GM19324 (cell line): ENCODE measurements around the gene TMEM45A.
"Not testable (repeated sequence)": the region's sequence is repeated elsewhere in the genome, so short reads cannot be mapped to it uniquely, and the experiment has no call there.

Experiments
- ATAC-seq: cut with Tn5 transposase; IDR thresholded peaks from one replicate; pipeline ENCODE4 v1.9.1; 2021; ENCODE audit warnings: mild to moderate bottlenecking, moderate library complexity; ENCODE audit not compliant: unreplicated experiment, low FRiP score

TMEM45A gene, protein sequence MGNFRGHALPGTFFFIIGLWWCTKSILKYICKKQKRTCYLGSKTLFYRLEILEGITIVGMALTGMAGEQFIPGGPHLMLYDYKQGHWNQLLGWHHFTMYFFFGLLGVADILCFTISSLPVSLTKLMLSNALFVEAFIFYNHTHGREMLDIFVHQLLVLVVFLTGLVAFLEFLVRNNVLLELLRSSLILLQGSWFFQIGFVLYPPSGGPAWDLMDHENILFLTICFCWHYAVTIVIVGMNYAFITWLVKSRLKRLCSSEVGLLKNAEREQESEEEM

DNA sequence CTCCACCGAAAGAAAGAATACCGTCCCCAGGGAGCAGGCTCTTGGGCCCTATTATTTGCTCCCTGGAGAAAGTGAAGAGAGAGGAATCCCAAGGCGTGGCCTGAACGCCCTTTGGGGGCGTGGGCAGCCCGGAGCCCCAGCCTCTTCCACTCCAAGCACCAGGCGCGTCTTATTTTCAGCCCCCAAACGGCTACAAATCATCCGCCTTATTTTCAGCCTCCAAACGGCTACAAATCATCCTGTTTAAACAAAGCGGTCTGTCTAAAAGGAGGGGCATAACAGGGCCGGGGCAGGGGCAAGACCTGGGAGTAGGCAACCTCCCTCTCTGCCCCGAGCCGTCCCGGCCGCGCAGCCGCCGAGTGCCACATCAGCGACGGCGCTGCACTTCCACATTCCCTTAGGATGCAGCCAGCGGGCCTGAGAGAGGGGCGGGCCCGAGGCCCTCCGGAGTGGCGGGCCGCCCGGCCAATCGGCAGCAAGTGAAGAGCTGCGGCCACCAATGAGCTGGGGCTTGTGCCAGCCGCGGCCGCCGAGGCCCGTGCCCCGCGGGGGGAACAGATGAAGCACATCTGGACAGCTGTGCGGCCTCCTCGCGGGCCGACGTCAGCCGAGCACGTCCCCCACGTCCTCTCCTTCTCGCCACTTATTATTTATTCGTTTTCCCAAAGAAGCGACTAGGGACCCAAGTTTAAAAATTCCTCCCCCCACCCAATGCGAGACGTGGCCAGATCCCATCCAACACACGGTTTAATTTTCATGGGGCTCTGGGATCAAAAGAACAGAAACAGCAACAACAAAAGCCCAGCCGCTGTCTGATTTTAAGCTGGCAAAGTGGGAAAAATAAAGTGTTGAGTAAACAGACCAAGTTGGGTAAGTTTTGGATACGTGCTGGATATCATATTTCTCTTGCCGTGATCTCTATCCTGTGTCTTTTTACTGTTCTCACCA is at the start of gene TMEM45A:
Gene TMEM45A, plus strand, starts transcription at position 561 of the 948 bp plus-strand sequence. CDS start 62,593 bp downstream, outside the sequence.
- ATAC-seq: peak; percentile 99

DNA sequence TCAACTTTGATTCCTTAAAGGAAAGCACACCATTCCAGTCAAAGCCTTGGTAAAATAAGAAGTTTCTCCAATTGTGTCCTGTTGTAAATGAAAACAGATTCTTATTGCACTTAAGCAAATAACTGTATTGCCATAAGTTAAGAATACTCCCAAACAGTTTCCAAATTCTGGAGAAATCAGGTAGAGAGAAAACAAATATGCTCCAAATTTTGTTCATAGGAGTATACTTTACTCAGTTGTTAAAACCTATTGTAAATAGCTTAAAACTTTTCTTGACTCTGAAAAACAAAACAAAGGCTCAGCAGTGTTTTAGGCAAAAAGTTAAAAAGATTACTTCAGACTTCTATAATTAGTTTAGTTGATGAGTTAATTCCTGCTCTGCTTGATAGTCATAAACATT is 48.7 kb upstream of the TMEM45A start:
- ATAC-seq: no peak

DNA sequence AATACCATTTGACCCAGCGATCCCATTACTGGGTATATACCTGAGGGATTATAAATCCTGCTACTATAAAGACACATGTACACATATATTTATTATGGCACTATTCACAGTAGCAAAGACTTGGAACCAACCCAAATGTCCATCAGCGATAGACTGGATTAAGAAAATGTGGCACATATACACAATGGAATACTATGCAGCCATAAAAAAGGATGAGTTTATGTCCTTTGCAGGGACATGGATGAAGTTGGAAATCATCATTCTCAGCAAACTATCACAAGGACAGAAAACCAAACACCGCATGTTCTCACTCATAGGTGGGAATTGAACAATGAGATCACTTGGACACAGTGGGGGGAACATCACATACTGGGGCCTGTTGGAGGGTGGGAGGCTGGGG is 45.4 kb upstream of the TMEM45A start:
- ATAC-seq: not testable (repeated sequence)

DNA sequence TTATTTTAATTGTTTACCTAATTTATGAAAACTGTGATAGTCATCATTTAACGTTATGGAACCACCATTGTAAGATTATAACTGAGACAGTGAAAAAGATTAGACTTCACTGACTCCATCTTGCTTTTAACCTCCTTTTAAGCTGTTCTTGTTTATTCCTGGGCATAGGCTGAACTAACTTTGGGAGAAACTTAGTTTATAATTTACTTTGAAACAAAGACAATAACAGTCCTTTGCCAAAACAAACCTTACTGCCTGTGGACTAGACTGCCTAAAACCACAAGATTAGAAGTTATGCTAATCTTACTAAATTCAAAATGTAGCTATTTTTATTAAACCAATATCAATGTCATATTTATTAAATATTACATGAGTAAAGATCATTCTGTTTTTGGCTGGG is 44.3 kb upstream of the TMEM45A start:
- ATAC-seq: no peak

DNA sequence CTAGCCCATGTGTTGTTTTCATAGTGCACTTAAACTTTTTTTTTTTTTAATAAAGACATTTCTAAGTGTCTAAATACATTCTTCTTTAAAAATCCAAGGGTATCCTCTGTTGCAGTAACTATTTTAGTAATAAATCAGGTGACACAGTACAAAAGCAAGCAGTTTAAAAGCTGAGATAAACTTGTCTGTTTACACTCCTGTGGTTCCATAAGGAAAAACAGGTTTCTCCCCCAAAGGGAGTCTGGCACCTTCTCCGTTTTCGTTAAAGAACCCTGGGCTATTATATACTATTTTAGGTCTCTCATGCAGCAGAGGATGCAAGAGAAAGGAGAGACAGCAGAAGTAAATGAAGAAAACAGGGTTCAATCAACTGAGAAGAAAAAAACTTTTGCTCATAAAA is 43.2 kb upstream of the TMEM45A start:
- no peak for ATAC-seq

DNA sequence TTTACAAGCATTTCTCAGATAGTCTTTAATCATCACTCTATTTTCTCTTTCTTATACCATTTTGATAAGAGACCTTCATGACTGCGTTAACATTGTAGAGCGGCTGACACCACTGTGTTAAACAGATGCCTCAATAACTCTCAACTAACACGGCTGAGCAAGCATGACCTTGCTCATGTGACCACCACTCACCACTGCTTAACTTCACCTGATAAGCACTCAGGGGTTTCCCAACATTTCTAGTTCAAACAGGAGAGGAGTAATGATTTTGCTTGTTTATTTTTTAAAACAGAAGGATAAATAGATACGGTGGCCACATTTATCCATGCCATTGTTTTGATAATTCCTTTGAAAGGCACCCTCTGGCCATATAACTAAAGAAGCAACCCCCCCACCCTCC is 37.7 kb upstream of the TMEM45A start:
- ATAC-seq: no peak

DNA sequence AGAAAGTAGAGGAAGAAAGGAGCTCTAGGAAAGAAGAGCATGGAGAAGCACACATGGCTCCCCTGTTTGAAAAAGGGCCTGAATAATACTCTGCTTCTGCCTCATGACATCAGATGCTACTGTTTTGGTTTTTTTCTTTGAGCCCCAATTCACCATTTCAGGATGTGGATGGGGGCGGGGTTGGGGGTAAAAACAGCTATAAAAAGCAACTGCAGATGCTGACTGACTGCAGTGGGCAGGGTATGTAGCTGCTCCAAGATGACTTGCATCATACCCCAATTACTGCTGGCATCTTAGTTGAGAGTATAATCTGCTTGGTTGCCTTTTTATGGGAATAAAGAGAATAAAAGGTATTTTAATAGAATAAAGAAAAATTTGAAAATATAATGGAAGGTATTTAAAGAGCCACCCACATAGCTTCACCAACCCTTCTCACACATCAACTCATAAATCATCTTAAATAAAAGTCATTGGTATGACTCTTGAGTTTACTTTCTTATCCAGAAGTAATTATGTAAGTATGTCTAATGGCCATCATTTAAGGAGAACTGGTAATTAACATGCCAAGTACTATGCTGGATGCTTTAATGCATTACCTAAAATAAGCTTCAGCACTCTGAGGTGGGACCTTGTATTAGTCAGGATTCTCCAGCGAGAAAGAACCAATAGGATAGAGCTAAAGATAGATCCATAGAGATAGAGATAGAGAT is 36.4 kb upstream of the TMEM45A start:
- no peak for ATAC-seq

DNA sequence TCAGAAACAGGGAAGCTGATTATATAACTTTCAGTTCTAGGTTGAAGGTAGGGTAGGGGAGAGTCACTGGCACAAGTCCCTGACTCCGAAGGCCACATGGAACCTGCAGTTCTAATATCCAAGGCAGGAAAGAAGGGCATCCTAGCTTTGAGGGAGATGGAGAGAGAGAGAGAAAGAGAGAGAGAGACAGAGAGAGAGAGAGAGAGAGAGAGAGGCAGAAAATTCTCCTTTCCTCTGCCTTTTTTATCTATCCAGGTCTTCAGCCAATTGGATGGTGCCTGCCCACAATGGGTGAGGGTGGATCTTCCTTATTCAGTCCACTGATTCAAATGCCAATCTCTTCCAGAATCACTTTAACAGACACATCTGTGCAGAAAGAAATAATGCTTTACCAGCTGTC is 35.7 kb upstream of the TMEM45A start:
- no peak for ATAC-seq

DNA sequence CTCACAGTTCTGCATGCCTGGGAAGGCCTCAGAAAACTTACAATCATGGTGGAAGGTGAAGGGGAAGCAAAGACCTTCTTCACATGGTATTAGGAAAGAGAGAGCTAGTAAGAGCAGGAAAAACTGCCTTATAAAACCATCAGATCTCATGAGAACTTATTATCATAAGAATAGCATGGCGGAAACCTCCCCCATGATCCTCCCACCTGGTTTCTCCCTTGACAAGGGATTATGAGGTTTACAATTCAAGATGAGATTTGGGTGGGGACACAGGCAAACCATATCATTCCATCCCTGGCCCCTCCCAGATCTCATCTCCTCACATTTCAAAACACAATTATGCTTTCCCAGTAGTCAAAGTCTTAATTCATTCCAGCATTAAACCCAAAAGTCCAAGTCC is 34.6 kb upstream of the TMEM45A start:
- no peak for ATAC-seq

DNA sequence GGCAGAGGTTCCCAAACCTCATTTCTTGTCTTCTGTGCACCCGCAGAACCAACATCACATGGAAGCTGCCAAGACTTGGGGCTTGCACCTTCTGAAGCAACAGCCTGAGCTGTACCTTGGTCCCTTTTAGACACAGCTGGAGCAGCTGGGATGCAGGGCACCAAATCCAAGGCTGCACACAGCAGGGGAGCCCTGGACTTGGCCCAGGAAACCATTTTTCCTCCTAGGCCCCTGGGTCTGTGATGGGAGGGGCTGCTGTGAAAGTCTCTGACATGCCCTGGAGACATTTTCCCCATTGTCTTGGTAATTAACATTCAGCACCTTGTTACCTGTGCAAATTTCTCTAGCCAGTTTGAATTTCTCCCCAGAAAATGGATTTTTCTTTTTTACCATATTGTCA is 33.6 kb upstream of the TMEM45A start:
- ATAC-seq: no peak

DNA sequence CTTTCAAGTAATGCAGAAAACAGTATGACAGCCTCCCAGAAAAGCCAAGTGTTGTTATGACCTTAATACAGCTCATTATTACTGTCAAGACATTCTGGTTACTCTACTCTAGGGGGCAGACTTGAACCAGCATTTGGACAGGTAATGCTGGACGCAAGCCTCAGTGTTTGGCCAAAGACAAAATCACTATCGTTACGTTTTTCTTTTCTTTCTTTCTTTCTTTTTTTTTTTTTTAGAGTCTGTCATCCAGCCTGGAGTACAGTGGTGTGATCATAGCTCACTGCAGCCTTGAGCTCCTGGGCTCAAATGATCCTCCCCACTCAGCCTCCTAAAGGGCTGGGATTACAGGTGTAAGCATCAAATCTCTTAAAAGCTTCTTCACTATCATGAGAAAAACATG is 29.4 kb upstream of the TMEM45A start:
- peak; percentile 76 for ATAC-seq

DNA sequence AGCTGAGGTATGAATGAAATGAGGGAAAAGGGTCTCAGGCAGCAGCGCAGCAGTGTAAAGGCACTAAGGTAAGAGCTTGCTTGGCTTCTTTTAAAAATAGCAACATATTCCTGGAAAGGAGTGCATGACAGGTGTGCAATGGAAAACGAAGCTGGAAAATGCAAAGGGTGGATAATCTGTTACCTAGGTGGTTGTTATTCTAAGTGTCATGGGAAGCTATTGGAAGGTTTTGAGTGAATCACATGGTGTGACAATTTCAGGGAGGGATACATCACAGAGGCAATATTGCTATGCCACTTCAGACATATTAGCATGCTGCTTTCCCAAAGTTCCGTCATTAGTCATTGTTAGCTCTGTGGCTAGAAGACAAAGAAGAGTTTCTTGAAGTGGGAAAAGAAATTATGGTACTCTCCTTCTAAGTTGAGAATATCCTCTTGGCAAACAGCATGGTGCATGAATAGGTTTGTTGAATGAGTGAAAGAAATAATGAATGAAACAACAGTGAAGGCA is 28.7 kb upstream of the TMEM45A start:
- ATAC-seq: no peak

DNA sequence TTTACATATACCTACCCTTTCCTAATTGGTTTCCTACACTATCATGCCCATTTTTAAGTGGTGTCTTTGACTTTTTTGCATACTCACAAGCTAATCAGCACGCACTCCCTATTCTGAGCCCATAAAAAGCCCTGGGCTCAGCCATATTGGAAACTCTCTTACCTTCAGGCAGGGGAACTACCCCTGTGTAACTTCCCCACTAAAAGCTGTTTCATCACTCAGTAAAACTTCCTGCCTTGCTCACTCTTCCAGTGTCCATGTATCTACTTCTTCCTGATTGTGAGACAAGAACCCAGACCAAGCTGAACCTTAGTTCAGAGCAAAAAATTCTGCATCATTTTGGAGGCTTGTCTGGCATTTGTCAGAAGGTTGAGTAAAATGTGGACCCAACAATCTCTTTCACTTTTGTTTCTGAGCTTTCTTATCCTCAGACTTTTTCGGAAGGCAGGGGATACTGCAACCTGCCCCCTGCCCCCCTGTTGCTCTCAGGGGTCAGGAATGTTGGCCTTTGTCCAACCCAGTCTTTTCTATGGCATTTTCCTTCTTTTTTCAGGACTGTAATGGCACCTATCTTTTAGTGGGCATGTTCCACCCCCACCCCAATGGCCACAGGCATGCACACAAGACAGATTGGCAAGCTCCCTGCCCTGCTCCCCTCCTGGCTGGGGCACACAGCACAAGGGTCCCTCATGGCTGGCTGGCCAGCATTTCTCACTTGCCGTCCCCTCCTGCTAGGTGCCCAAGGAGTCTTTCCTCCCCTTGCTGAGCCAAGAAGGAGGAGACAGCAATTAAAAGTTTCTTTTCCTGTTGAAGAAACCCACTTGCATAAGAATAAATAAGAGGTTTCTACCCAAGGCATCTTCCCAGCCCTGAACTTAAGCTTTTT is 26.3 kb upstream of the TMEM45A start:
- ATAC-seq: peak; percentile 47

DNA sequence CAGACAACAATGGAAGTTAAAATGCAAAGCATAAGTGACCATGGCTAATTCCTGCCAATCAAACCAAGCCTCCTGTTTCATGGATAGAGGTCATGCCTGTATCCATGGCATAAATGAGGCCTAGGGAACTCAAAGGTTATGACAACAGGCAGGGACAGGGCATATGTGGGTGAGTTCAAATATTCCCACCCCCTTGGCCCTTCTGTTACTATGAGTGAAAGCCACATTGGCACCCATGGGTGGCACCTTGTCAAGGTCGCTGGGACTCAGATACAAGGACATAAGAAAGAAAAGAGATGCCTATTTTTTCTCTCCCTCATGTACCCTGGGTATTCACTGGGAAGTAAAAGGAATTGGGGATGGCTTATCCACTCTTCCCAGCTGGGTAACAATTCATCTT is 25.3 kb upstream of the TMEM45A start:
- no peak for ATAC-seq

DNA sequence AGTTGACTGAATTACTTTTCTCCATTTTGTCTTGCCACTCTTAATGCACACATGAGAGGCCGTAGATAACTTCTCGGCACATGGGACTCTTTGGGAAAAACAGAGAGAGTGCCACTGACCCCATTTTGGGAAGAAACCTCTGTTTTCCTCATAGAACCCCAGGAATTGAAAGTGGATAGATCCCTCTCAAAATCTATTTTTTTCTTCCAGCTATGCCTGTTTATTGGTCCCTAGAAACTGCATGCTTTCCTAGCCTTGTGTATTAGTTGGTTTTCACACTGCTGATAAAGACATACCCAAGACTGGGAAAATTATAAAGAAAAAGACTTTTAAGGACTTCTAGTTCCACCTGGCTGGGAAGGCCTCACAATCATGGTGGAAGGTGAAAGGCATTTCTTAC is 23.7 kb upstream of the TMEM45A start:
- ATAC-seq: no peak

DNA sequence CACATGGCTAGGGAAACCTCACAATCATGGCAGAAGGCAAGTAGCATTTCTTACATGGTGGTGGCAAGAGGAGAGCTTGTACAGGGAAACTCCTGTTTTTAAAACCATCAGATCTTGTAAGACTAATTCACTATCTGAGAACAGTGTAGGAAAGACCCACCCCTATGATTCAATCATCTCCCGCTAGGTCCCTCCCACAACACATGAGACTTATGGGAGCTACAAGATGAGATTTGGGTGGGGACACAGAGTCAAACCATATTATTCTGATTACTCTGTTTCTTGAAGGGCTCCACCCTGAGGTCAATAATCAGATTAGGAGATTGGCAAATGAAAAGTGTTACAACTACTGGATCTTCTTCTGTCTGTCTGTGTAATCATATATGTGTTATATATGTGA is 21.5 kb upstream of the TMEM45A start:
- no peak for ATAC-seq

DNA sequence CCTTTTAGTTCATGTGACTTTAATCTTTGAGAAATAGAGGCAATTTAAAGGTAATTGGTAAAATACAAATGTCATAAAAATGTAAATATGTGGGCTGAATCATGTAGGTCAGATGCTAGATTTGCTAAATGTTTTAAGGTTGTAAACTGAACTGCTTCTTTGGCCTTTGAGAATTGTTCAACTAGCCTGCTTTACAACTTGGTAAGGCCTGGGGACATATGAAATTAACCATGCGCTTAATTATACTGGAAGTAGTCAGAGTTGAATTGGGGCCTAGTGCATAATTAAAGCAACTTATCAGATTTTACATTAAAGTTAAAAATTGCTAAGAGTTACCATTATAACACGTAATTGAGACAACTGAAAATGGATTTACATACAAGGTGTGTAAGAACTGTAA is 21.0 kb upstream of the TMEM45A start:
- ATAC-seq: no peak

DNA sequence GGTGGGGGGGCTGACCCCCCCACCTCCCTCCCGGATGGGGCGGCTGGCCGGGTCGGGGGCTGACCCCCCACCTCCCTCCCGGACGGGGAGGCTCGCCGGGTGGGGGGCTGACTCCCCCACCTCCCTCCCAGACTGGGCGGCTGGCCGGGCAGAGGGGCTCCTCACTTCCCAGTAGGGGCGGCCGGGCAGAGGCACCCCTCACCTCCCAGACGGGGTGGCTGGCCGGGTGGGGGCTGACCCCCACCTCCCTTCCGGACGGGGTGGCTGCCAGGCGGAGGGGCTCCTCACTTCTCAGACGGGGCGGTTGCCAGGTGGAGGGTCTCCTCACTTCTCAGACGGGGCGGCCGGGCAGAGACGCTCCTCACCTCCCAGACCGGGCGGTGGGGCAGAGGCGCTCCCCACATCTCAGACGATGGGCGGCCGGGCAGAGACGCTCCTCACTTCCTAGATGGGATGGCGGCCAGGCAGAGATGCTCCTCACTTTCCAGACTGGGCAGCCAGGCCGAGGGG is 14.5 kb upstream of the TMEM45A start:
- not testable (repeated sequence) for ATAC-seq

DNA sequence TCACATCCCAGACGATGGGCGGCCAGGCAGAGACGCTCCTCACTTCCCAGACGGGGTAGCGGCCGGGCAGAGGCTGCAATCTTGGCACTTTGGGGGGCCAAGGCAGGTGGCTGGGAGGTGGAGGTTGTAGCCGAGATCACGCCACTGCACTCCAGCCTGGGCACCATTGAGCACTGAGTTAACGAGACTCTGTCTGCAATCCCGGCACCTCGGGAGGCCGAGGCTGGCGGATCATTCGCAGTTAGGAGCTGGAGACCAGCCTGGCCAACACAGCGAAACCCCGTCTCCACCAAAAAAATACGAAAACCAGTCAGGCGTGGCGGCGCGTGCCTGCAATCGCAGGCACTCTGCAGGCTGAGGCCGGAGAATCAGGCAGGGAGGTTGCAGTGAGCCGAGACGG is 13.9 kb upstream of the TMEM45A start:
- not testable (repeated sequence) for ATAC-seq

DNA sequence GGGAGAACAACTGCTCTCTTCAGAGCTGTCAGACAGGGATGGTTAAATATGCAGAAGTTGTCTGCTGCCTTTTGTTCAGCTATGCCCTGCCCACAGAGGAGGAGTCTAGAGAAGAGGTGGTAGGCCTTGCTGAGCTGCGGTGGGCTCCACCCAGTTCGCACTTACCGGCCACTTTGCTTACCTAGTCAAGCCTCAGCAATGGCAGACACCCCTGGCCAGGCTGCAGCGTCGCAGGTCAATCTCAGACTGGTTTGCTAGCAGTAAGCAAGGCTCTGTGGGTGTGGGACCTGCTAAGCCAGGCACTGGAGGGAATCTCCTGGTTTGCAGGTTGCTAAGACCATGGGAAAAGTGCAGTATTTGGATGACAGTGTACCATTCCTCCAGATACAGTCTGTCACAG is 12.3 kb upstream of the TMEM45A start:
- ATAC-seq: no peak
